Measurements from ENCODE around the gene ZNF234. TPM values are rescaled to one million over a fixed set of nuclear protein-coding genes. Genes with fewer than 3 reads are reported as not detected.
A peak's percentile ranks its signal among the peaks of the same experiment; 100 is the strongest.
"Not testable (repeated sequence)": the region's sequence is repeated elsewhere in the genome, so short reads cannot be mapped to it uniquely, and the experiment has no call there.

Gene ZNF234
- total RNA-seq, 2 experiments from 2014 or later = 10.3 to 12.6 TPM

GRCh38 chr19:44142059-44142433, 692 bp downstream of the ZNF234 start:
- Mint-ChIP-seq H3K4me1 (peaks cover 18% of the 10 kb centered on the region), H3K36me3 (ENCODE audit: low read depth) (peaks cover 33% of the 10 kb centered on the region), H3K27ac (peak overlapping the region; percentile 81), H3K4me3 (peak overlapping the region; percentile 87), H3K9me3 (peaks cover 22% of the 10 kb centered on the region), H3K27me3 (no peaks in the 10 kb centered on the region)
- ChIA-PET POLR2A (interaction anchor here (1.0 to 1.6 kb wide), 4 partner anchors 10 to 70 kb away, joined by 3 to 7 read pairs (median 3); partner anchors contain the start of genes ZNF225, ZNF226 and ZNF227), CTCF (interaction anchor here (0.6 to 1.0 kb wide), 2 partner anchors 22 to 70 kb away, joined by 5 read pairs; partner anchors contain the start of gene ZNF227)
- no peak for DNase-seq

GRCh38 chr19:44149776-44150175, 8.4 kb downstream of the ZNF234 start:
- POLR2A ChIA-PET = no interaction called here
- no peak overlapping the region for H3K4me3 Mint-ChIP-seq
- no peak for DNase-seq
- no peaks in the 10 kb centered on the region for H3K27me3 Mint-ChIP-seq
- peaks cover 39% of the 10 kb centered on the region for H3K9me3 Mint-ChIP-seq
- H3K36me3 Mint-ChIP-seq (ENCODE audit: low read depth) = peaks cover 86% of the 10 kb centered on the region
- CTCF ChIA-PET = no interaction called here
- no peak overlapping the region for H3K27ac Mint-ChIP-seq
- H3K4me1 Mint-ChIP-seq = no peaks in the 10 kb centered on the region

- no peak for DNase-seq
- H3K9me3 Mint-ChIP-seq = peaks cover 41% of the 10 kb centered on the region
- peaks cover 77% of the 10 kb centered on the region for H3K36me3 Mint-ChIP-seq (ENCODE audit: low read depth)
- no peak overlapping the region for H3K4me3 Mint-ChIP-seq
- ChIA-PET POLR2A (no interaction called here), CTCF (no interaction called here)
- no peaks in the 10 kb centered on the region for H3K4me1 Mint-ChIP-seq
- no peak overlapping the region for H3K27ac Mint-ChIP-seq
- H3K27me3 Mint-ChIP-seq = no peaks in the 10 kb centered on the region
These were observed 10.1 kb downstream of the ZNF234 start for GRCh38 chr19:44151491-44151890.

GRCh38 chr19:44156475-44156874, 15.1 kb downstream of the ZNF234 start:
- peaks cover 63% of the 10 kb centered on the region for H3K9me3 Mint-ChIP-seq
- H3K27ac Mint-ChIP-seq = no peak overlapping the region
- ChIA-PET CTCF (no interaction called here), POLR2A (no interaction called here)
- H3K4me1 Mint-ChIP-seq = no peaks in the 10 kb centered on the region
- peaks cover 59% of the 10 kb centered on the region for H3K36me3 Mint-ChIP-seq (ENCODE audit: low read depth)
- no peak overlapping the region for H3K4me3 Mint-ChIP-seq
- no peak for DNase-seq
- H3K27me3 Mint-ChIP-seq = no peaks in the 10 kb centered on the region

- no peak overlapping the region for H3K27ac Mint-ChIP-seq
- ChIA-PET POLR2A (interaction anchor here (1.6 to 2.9 kb wide), 2 partner anchors 43 to 337 kb away, joined by 4 to 20 read pairs; partner anchors contain the start of gene ZNF180), CTCF (interaction anchor here (1.4 to 1.7 kb wide), 2 partner anchors 22 to 495 kb away, joined by 5 to 7 read pairs; partner anchors contain the start of gene PLAUR)
- no peaks in the 10 kb centered on the region for H3K27me3 Mint-ChIP-seq
- H3K4me3 Mint-ChIP-seq = no peak overlapping the region
- H3K9me3 Mint-ChIP-seq = peaks cover 44% of the 10 kb centered on the region
- peaks cover 34% of the 10 kb centered on the region for H3K4me1 Mint-ChIP-seq
- no peak for DNase-seq
- peaks cover 40% of the 10 kb centered on the region for H3K36me3 Mint-ChIP-seq (ENCODE audit: low read depth)
These were observed 22.4 kb downstream of the ZNF234 start for GRCh38 chr19:44163789-44164188.

GRCh38 chr19:44164327-44164672, 22.9 kb downstream of the ZNF234 start:
- no peak for DNase-seq
- ChIA-PET POLR2A (interaction anchor here (0.9 to 2.9 kb wide), 8 partner anchors 22 to 409 kb away, joined by 3 to 20 read pairs (median 6); partner anchors contain the start of genes SMG9, ZNF180, ZNF227 and ZNF234), CTCF (interaction anchor here (1.4 to 1.7 kb wide), 3 partner anchors 22 to 495 kb away, joined by 5 to 7 read pairs (median 5); partner anchors contain the start of gene PLAUR)
- Mint-ChIP-seq H3K36me3 (ENCODE audit: low read depth) (peaks cover 44% of the 10 kb centered on the region), H3K4me3 (peak overlapping the region; percentile 94), H3K27me3 (no peaks in the 10 kb centered on the region), H3K4me1 (peaks cover 34% of the 10 kb centered on the region), H3K27ac (peak overlapping the region; percentile 87), H3K9me3 (peaks cover 44% of the 10 kb centered on the region)

GRCh38 chr19:44164673-44165512, 23.5 kb downstream of the ZNF234 start, which contains the start of gene ZNF226:
ZNF226 (plus strand) TSS chr19:44165100; CDS start chr19:44170081, 4,981 bp downstream.
- Mint-ChIP-seq H3K4me3 (peak within 1 kb of the TSS; percentile 94), H3K4me1 (peaks cover 34% of the 10 kb centered on the region), H3K9me3 (peaks cover 47% of the 10 kb centered on the region), H3K36me3 (ENCODE audit: low read depth) (peaks cover 47% of the 10 kb centered on the region), H3K27me3 (no peaks in the 10 kb centered on the region), H3K27ac (peak within 1 kb of the TSS; percentile 87)
- ChIA-PET CTCF (interaction anchor here (0.8 to 1.7 kb wide), 4 partner anchors 23 to 496 kb away, joined by 3 to 7 read pairs (median 5); partner anchors contain the start of genes PLAUR and ZNF227), POLR2A (interaction anchor here (0.9 to 2.9 kb wide), 8 partner anchors 23 to 410 kb away, joined by 3 to 20 read pairs (median 6); partner anchors contain the start of genes SMG9, ZNF180, ZNF227 and ZNF234)
- peak; percentile 82 for DNase-seq

GRCh38 chr19:44170660-44171059, 29.3 kb downstream of the ZNF234 start:
- CTCF ChIA-PET, H3K4me3 Mint-ChIP-seq, DNase-seq, H3K27ac Mint-ChIP-seq, POLR2A ChIA-PET, H3K27me3 Mint-ChIP-seq: not testable (repeated sequence)
- Mint-ChIP-seq H3K36me3 (ENCODE audit: low read depth) (peaks cover 88% of the 10 kb centered on the region), H3K4me1 (peaks cover 18% of the 10 kb centered on the region), H3K9me3 (peaks cover 53% of the 10 kb centered on the region)

- peaks cover 69% of the 10 kb centered on the region for H3K36me3 Mint-ChIP-seq (ENCODE audit: low read depth)
- no peak overlapping the region for H3K4me3 Mint-ChIP-seq
- no peak overlapping the region for H3K27ac Mint-ChIP-seq
- H3K27me3 Mint-ChIP-seq = no peaks in the 10 kb centered on the region
- peaks cover 75% of the 10 kb centered on the region for H3K9me3 Mint-ChIP-seq
- ChIA-PET POLR2A (no interaction called here), CTCF (no interaction called here)
- no peaks in the 10 kb centered on the region for H3K4me1 Mint-ChIP-seq
- no peak for DNase-seq
These were observed 35.2 kb downstream of the ZNF234 start for GRCh38 chr19:44176590-44176989.

GRCh38 chr19:44180968-44181367, 39.6 kb downstream of the ZNF234 start:
- H3K27ac Mint-ChIP-seq = no peak overlapping the region
- H3K36me3 Mint-ChIP-seq (ENCODE audit: low read depth) = peaks cover 25% of the 10 kb centered on the region
- H3K9me3 Mint-ChIP-seq = peaks cover 64% of the 10 kb centered on the region
- no peaks in the 10 kb centered on the region for H3K27me3 Mint-ChIP-seq
- ChIA-PET POLR2A (no interaction called here), CTCF (no interaction called here)
- H3K4me3 Mint-ChIP-seq = no peak overlapping the region
- no peak for DNase-seq
- no peaks in the 10 kb centered on the region for H3K4me1 Mint-ChIP-seq

GRCh38 chr19:44182145-44182544, 40.8 kb downstream of the ZNF234 start:
- Mint-ChIP-seq H3K27me3 (no peaks in the 10 kb centered on the region), H3K4me3 (no peak overlapping the region), H3K27ac (no peak overlapping the region), H3K36me3 (ENCODE audit: low read depth) (peaks cover 14% of the 10 kb centered on the region), H3K9me3 (peaks cover 55% of the 10 kb centered on the region), H3K4me1 (no peaks in the 10 kb centered on the region)
- CTCF ChIA-PET = no interaction called here
- DNase-seq = no peak
- POLR2A ChIA-PET = no interaction called here

- POLR2A ChIA-PET = no interaction called here
- CTCF ChIA-PET = no interaction called here
- no peaks in the 10 kb centered on the region for H3K4me1 Mint-ChIP-seq
- peaks cover 2% of the 10 kb centered on the region for H3K27me3 Mint-ChIP-seq
- peaks cover 23% of the 10 kb centered on the region for H3K9me3 Mint-ChIP-seq
- H3K4me3 Mint-ChIP-seq = no peak overlapping the region
- DNase-seq = no peak
- H3K36me3 Mint-ChIP-seq (ENCODE audit: low read depth) = no peaks in the 10 kb centered on the region
- H3K27ac Mint-ChIP-seq = no peak overlapping the region
These were observed 48.7 kb downstream of the ZNF234 start for GRCh38 chr19:44190020-44190419.

- no peaks in the 10 kb centered on the region for H3K4me1 Mint-ChIP-seq
- H3K36me3 Mint-ChIP-seq (ENCODE audit: low read depth) = no peaks in the 10 kb centered on the region
- no peak overlapping the region for H3K27ac Mint-ChIP-seq
- CTCF ChIA-PET = interaction anchor here (0.7 kb wide), 1 partner anchor 20 kb away, joined by 3 read pairs; the partner anchor contains the start of gene ZNF227
- DNase-seq = no peak
- peaks cover 2% of the 10 kb centered on the region for H3K27me3 Mint-ChIP-seq
- H3K9me3 Mint-ChIP-seq = peaks cover 26% of the 10 kb centered on the region
- POLR2A ChIA-PET = interaction anchor here (1.2 kb wide), 1 partner anchor 15 kb away, joined by 4 read pairs; no protein-coding TSS in a partner anchor
- no peak overlapping the region for H3K4me3 Mint-ChIP-seq
These were observed 50.8 kb downstream of the ZNF234 start for GRCh38 chr19:44192127-44192526.
